Measurements from ENCODE around the gene SSR4. TPM values are rescaled to one million over a fixed set of nuclear protein-coding genes. Genes with fewer than 3 reads are reported as not detected.

SSR4 gene
- total RNA-seq, 1 donor = 133 TPM

DNA sequence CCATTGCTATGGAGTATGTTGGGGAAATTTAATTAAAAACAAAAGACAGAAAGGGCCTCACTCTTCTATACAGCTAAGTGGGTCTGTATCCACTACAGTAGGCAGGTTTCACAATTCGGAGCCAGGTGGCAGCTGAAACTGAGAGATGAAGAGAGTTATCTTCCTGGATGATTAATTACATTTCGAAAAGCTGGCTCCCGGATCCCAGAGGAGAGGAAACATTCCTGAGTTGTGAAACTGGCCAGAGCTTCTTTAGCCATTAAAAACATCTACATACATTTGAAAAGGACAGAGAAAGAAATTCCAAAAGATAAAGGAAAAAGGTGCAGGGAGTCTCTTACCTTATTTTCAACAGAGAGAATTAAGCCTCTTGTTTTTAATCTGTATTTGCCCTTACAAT is 51.4 kb downstream of the SSR4 start:
- DNase-seq (ENCODE audit: low read depth) = peak; percentile 21
- TF ChIP-seq, protein P1, sequence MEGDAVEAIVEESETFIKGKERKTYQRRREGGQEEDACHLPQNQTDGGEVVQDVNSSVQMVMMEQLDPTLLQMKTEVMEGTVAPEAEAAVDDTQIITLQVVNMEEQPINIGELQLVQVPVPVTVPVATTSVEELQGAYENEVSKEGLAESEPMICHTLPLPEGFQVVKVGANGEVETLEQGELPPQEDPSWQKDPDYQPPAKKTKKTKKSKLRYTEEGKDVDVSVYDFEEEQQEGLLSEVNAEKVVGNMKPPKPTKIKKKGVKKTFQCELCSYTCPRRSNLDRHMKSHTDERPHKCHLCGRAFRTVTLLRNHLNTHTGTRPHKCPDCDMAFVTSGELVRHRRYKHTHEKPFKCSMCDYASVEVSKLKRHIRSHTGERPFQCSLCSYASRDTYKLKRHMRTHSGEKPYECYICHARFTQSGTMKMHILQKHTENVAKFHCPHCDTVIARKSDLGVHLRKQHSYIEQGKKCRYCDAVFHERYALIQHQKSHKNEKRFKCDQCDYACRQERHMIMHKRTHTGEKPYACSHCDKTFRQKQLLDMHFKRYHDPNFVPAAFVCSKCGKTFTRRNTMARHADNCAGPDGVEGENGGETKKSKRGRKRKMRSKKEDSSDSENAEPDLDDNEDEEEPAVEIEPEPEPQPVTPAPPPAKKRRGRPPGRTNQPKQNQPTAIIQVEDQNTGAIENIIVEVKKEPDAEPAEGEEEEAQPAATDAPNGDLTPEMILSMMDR (IDR thresholded peaks at IDR 0.05; ENCODE audit: insufficient read depth, low read depth, low read length) = no peak

More for the DNA sequence above, 51.4 kb downstream of the SSR4 start:
- no peak overlapping the region for H3K4me3 ChIP-seq (ENCODE audit: low read depth, low read length)

Other genes starting within 250 kb of the SSR4 start
- gene CCNQ, start 195.5 kb upstream of the SSR4 start, total RNA-seq = 38.9 and 42.8 TPM in 2 replicates
- under 0.01 TPM in 1 of 2 replicates, not detected in the other for gene DUSP9, start 147.5 kb upstream of the SSR4 start, total RNA-seq
- under 0.01 and 0.32 TPM in 2 replicates for gene PNCK, start 120.9 kb upstream of the SSR4 start, total RNA-seq
- 9.1 and 12.2 TPM in 2 replicates for gene SLC6A8, start 106.7 kb upstream of the SSR4 start, total RNA-seq
- gene BCAP31, start 70.3 kb upstream of the SSR4 start, total RNA-seq = 105 and 127 TPM in 2 replicates
- 15.5 and 19.3 TPM in 2 replicates for gene ABCD1, start 69.8 kb upstream of the SSR4 start, total RNA-seq
- gene PLXNB3, start 30.4 kb upstream of the SSR4 start, total RNA-seq = 3.0 and 3.5 TPM in 2 replicates
- gene SRPK3, start 13.6 kb upstream of the SSR4 start, total RNA-seq = 0.86 and 0.97 TPM in 2 replicates
- 37.4 and 40.2 TPM in 2 replicates for gene IDH3G, start 293 bp upstream of the SSR4 start, total RNA-seq
- 0.32 and 0.43 TPM in 2 replicates for gene PDZD4, start 35.9 kb downstream of the SSR4 start, total RNA-seq
- gene L1CAM, start 91.5 kb downstream of the SSR4 start, total RNA-seq = 16.4 and 54.4 TPM in 2 replicates
- under 0.01 TPM in 1 of 2 replicates, not detected in the other for gene AVPR2, start 110.0 kb downstream of the SSR4 start, total RNA-seq
- gene ARHGAP4, start 131.6 kb downstream of the SSR4 start, total RNA-seq = 3.0 and 5.2 TPM in 2 replicates
- 59.9 and 62.2 TPM in 2 replicates for gene NAA10, start 140.4 kb downstream of the SSR4 start, total RNA-seq
- 4.3 and 12.6 TPM in 2 replicates for gene RENBP, start 150.0 kb downstream of the SSR4 start, total RNA-seq
- gene HCFC1, start 177.2 kb downstream of the SSR4 start, total RNA-seq = 28.1 and 28.3 TPM in 2 replicates
- gene TMEM187, start 178.1 kb downstream of the SSR4 start, total RNA-seq = 5.2 and 7.1 TPM in 2 replicates
- gene IRAK1, start 225.2 kb downstream of the SSR4 start, total RNA-seq = 62.6 and 102 TPM in 2 replicates

Measured in fibroblast of villous mesenchyme (primary cell).